Loucy (cell line): ENCODE data around the gene EIF2S2.

Experiments
- CTCF ChIP-seq: fragments of 200-600 bp; sonication (generic); conservative IDR thresholded peaks from 2 replicates; pipeline ENCODE4 v1.5.1; 2014; ENCODE audit warnings: mild to moderate bottlenecking, antibody characterized with exemption, low read length
- EZH2phosphoT487 ChIP-seq: fragments of 200-600 bp; IDR thresholded peaks from 2 replicates; pipeline ENCODE4 v1.6.1; 2018; ENCODE audit warnings: antibody characterized with exemption, mild to moderate bottlenecking, moderate library complexity, borderline replicate concordance

DNA sequence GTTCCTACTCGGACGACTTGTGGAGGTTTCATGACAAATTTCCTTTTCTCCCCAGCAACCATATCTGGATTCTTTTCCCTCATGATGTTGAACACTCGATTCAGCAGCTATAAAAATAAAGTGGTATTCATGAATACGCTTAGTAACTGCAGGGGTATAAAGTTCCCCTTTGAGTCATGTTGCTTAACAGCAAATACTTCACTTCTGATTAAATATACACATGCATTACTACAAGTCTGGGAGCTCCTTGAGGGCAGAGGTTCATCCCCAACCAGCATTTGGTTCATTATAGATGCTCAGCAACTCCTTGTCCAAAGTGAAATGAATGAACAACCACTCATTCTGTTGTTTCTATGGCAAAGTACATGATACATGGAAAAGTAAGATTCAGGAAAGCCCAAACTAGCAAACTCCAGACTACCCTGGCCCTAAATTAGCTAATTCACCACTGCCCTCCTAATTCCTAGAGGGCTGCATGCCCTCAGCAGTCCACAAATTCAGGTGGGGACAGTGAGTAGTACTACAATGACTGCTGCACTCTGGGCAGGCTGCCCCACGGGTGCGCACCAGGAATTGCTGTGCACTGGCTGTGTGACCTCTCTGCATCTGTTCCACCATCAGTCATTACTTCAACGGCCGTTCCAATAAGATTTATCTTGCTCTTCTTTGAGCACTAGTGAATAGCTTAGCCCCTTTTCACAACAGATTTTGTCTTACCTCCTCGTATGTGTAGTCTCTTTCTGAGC is 15.2 kb downstream of the EIF2S2 start:
- TF ChIP-seq CTCF (no peak), EZH2phosphoT487 (no peak)
